Natural killer cell (primary cell): Measurements from ENCODE around the gene ZNF414. TPM values are rescaled to one million over a fixed set of nuclear protein-coding genes. Genes with fewer than 3 reads are reported as not detected.

ENCODE experiments used
- ATAC-seq, 3 donors: fragments of 150-1000 bp in 2 of 3; fragments of 200-7000 bp in 1 of 3; cut with Tn5 transposase; 1 replicate in 1 of 3; 2 replicates in 2 of 3; pipeline ENCODE4 v1.10.0; 2021; ENCODE audit warnings: mild to moderate bottlenecking in 2 of 3, moderate library complexity in 2 of 3
- DNase-seq, 2 donors: peaks; one replicate each; pipeline versions ENCODE4 v3.0.0 to v3.0.0-alpha.2; 2013 to 2021; ENCODE audit warnings: mixed read lengths in 1 of 2
- H3K27ac ChIP-seq: one replicate; pipeline ENCODE4 v1.5.1; 2013; ENCODE audit warnings: mild to moderate bottlenecking, low read length
- H3K27me3 ChIP-seq: one replicate; pipeline ENCODE4 v1.6.1; 2013; ENCODE audit warnings: low read length; ENCODE audit not compliant: control insufficient read depth, insufficient read depth
- H3K36me3 ChIP-seq: one replicate; pipeline ENCODE4 v1.6.1; 2013; ENCODE audit warnings: low read length; ENCODE audit not compliant: control insufficient read depth, insufficient read depth
- H3K4me1 ChIP-seq: one replicate; pipeline ENCODE4 v1.6.1; 2013; ENCODE audit warnings: low read length; ENCODE audit not compliant: control insufficient read depth, insufficient read depth
- H3K4me3 ChIP-seq: one replicate; pipeline ENCODE4 v1.5.1; 2013; ENCODE audit warnings: low read length
- H3K9me3 ChIP-seq: one replicate; pipeline ENCODE4 v1.6.1; 2013; ENCODE audit warnings: low read length; ENCODE audit not compliant: control insufficient read depth, insufficient read depth
- H3K27ac Mint-ChIP-seq, 2 donors: one replicate each; pipeline ENCODE4 v1.8.0; 2022; ENCODE audit warnings: mild to moderate bottlenecking in 2 of 2, mixed read lengths in 2 of 2, moderate library complexity in 1 of 2
- H3K27me3 Mint-ChIP-seq, 2 donors: one replicate each; pipeline ENCODE4 v1.8.0; 2022; ENCODE audit warnings: low read depth in 2 of 2, mixed read lengths in 2 of 2
- H3K36me3 Mint-ChIP-seq: one replicate; pipeline ENCODE4 v1.8.0; 2022; ENCODE audit warnings: mixed read lengths
- H3K4me1 Mint-ChIP-seq, 2 donors: one replicate each; pipeline ENCODE4 v1.8.0; 2022; ENCODE audit warnings: mixed read lengths in 2 of 2
- H3K4me3 Mint-ChIP-seq: one replicate; pipeline ENCODE4 v1.8.0; 2022; ENCODE audit warnings: mild to moderate bottlenecking, moderate library complexity, mixed read lengths
- H3K9me3 Mint-ChIP-seq, 2 donors: one replicate each; pipeline ENCODE4 v1.8.0; 2022; ENCODE audit warnings: mixed read lengths in 2 of 2
- WGBS: methylation state at CpG from one replicate; pipeline ENCODE4 v1.1.7; 2013; ENCODE audit warnings: missing lambda C conversion rate; ENCODE audit not compliant: insufficient coverage; 5-methylcytosine and 5-hydroxymethylcytosine counted together
- intact Hi-C: fragments of 100-400 bp; cut with micrococcal nuclease; formaldehyde crosslinking; loops from one replicate; pipeline ENCODE4 v1.14.2; 2022
- total RNA-seq, 4 donors: library from RNA; stranded (reverse); fragments of 120-200 nt in 1 of 4; gene quantifications; one replicate each; pipeline versions ENCODE4 v1.2.3 to v1.2.4, GENCODE V29; 2013 to 2022
- TF ChIP-seq, protein P1 (sequence below): fragments of 200-600 bp; IDR thresholded peaks from one replicate; pipeline ENCODE4 v1.8.0; 2022; ENCODE audit warnings: antibody characterized with exemption

Gene ZNF414
- total RNA-seq, 3 donors from 2014 or later (not counting 1 experiment from before 2014, with no cell fraction given) = 42.1 to 46.4 (median 42.3) TPM

DNA sequence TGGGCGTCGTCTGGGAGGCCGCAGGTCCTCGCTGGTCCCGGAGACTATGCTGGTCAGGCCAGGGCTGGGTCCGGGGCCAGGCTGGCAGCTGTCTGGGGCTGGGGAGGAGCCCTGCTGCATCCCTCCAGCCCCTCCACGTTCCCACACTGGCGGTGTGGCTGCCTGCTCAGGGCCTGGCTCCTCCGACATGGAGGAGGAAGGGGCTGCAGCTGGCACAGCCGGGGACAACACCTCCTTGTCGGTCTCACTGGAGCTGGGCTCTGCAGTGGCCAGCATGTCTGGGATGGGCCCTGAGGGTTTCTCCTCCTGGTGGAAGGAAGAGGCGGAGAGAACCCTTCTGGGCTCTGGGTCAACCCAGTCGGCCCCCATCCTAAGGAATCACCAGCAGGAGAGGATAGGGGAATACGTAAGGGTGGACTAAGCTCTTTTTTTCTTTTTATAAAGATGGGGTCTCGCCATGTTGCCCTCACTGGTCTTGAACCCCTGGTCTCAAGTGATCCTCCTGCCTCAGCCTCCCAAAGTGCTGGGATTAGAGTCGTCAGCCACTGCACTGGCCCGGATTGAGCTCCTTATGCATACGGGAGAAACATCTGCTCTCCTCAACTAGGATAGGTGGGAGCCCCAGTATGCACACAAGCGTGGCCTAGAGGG lies 806 bp downstream of the ZNF414 start:
- peaks cover 60% of the 10 kb centered on the region for H3K4me1 ChIP-seq
- intact Hi-C loops = loop anchor here (10.0 kb wide), 1 partner anchor 98 kb away; the partner anchor contains the start of gene MARCHF2
- H3K4me1 Mint-ChIP-seq = peaks cover 35 to 54% of the 10 kb centered on the region in 2 donors

DNA sequence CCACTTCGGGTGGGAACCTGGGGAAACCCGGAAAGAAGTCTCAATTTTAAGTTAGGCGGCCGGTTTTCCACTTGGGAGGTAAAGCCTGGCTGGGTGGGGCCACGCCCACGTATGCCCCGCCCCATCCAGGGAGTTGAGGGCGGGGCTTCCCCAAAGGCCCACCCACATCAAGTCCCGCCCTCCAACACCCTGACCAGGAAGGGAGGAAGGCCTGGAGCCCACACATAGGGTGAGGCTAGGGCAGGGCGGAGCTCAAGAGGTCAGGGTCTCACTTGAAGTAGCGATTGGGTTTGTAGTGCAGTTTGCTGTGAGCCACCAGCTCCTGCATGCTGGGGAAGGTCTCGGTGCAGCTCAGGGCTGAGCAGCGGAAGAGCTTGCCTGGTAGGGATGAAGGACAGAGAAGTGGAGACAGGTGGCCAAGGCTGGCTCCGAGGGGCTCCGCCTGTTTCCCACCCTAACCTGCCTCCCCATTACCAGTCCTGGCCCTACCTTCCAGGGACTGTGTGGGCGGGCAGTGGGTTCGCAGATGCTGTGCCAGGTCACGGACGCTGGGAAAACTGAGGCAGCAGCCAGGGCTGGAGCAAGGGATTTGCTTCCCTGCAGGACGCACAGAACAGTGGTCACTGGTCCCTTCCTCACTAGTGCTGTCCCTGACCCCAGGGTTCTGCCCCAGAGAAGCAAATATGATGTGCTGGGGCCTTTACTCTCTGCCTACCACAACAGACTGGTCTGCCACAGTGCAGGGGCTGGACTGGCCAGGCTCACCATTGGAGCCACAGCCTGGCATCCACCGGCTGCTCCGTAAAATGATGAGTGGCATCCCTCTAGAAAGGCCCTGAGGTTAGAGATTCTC lies 1.6 kb downstream of the ZNF414 start:
- Mint-ChIP-seq H3K9me3 (no peaks in the 10 kb centered on the region), H3K4me1 (peaks cover 26 to 45% of the 10 kb centered on the region in 2 donors), H3K36me3 (no peaks in the 10 kb centered on the region), H3K4me3 (no peak overlapping the region), H3K27me3 (no peaks in the 10 kb centered on the region), H3K27ac (no peak overlapping the region)
- no peaks in the 10 kb centered on the region for H3K27me3 ChIP-seq
- H3K9me3 ChIP-seq = no peaks in the 10 kb centered on the region
- H3K27ac ChIP-seq = no peak overlapping the region
- peaks cover 52% of the 10 kb centered on the region for H3K4me1 ChIP-seq
- H3K36me3 ChIP-seq = peaks cover 10% of the 10 kb centered on the region
- 92% methylated on average over 20 of the region's 22 CpGs for WGBS
- DNase-seq = peak in 1 of 2 donors; percentile 39
- H3K4me3 ChIP-seq = no peak overlapping the region
- intact Hi-C loops = loop anchor here (10.0 kb wide), 1 partner anchor 98 kb away; the partner anchor contains the start of gene MARCHF2
- TF ChIP-seq, protein P1, sequence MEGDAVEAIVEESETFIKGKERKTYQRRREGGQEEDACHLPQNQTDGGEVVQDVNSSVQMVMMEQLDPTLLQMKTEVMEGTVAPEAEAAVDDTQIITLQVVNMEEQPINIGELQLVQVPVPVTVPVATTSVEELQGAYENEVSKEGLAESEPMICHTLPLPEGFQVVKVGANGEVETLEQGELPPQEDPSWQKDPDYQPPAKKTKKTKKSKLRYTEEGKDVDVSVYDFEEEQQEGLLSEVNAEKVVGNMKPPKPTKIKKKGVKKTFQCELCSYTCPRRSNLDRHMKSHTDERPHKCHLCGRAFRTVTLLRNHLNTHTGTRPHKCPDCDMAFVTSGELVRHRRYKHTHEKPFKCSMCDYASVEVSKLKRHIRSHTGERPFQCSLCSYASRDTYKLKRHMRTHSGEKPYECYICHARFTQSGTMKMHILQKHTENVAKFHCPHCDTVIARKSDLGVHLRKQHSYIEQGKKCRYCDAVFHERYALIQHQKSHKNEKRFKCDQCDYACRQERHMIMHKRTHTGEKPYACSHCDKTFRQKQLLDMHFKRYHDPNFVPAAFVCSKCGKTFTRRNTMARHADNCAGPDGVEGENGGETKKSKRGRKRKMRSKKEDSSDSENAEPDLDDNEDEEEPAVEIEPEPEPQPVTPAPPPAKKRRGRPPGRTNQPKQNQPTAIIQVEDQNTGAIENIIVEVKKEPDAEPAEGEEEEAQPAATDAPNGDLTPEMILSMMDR = no peak
- no peak for ATAC-seq

More for the DNA sequence above, 806 bp downstream of the ZNF414 start:
- Mint-ChIP-seq H3K27me3 (no peaks in the 10 kb centered on the region), H3K9me3 (no peaks in the 10 kb centered on the region), H3K27ac (peak overlapping the region; percentile 94 to 100), H3K36me3 (no peaks in the 10 kb centered on the region), H3K4me3 (peak overlapping the region; percentile 97)
- no peaks in the 10 kb centered on the region for H3K27me3 ChIP-seq
- WGBS = 69% methylated on average over 18 of the region's 19 CpGs
- DNase-seq (no peak), ATAC-seq (no peak)
- TF ChIP-seq, protein P1 = no peak
- peak overlapping the region; percentile 82 for H3K27ac ChIP-seq
- H3K9me3 ChIP-seq = no peaks in the 10 kb centered on the region
- H3K4me3 ChIP-seq = peak overlapping the region; percentile 38
- peaks cover 10% of the 10 kb centered on the region for H3K36me3 ChIP-seq

DNA sequence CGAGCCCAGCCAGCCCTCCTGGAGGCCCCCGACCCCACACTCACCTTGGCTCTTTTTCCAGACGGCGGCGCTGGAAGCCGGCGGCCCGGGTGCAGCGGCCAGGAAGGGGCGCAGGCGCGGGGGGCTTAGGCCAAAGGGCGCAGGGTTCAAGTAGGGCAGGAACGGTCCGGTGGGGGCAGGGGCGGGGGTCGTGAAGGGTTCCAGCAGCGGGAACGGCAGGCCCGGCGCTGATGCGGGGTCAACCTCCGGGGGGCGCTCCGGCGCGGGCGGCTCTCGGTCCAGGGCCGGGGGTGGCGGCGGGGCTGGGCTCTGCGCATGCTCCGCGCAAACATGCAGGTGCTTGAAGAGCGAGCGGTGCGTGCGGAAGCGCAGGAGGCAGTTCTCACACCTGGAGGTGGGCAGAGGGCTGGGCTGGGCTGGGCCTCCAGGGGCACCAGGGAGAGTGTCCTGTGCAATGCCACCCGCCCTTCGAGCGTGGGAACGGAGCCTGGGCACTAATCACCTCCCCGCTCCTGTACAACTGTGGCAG lies 2.3 kb downstream of the ZNF414 start:
- Histone ChIP-seq H3K9me3 (no peaks in the 10 kb centered on the region), H3K4me3 (no peak overlapping the region), H3K36me3 (peaks cover 10% of the 10 kb centered on the region), H3K27me3 (no peaks in the 10 kb centered on the region), H3K4me1 (peaks cover 48% of the 10 kb centered on the region), H3K27ac (no peak overlapping the region)
- no peaks in the 10 kb centered on the region for H3K27me3 Mint-ChIP-seq
- ATAC-seq (no peak), DNase-seq (no peak)
- H3K4me3 Mint-ChIP-seq = no peak overlapping the region
- TF ChIP-seq, protein P1 = no peak
- H3K36me3 Mint-ChIP-seq = no peaks in the 10 kb centered on the region
- intact Hi-C loops = loop anchor here (10.0 kb wide), 1 partner anchor 97 kb away; the partner anchor contains the start of gene MARCHF2
- peaks cover 20 to 42% of the 10 kb centered on the region in 2 donors for H3K4me1 Mint-ChIP-seq
- WGBS = 95% methylated on average over 45 of the region's 45 CpGs
- H3K9me3 Mint-ChIP-seq = no peaks in the 10 kb centered on the region
- H3K27ac Mint-ChIP-seq = no peak overlapping the region
